NCI-H2171 treated with DMSO at 0.1 percent for 48 hours (cell line): ENCODE data around the gene WDR12.
A peak's percentile ranks its signal among the peaks of the same experiment; 100 is the strongest.
"Not testable (repeated sequence)": the region's sequence is repeated elsewhere in the genome, so short reads cannot be mapped to it uniquely, and the experiment has no call there.

ENCODE experiments used
- DNase-seq: peaks from one replicate; lab custom pipeline; 2025; lab: John Stamatoyannopoulos, UW

The WDR12 gene

DNA sequence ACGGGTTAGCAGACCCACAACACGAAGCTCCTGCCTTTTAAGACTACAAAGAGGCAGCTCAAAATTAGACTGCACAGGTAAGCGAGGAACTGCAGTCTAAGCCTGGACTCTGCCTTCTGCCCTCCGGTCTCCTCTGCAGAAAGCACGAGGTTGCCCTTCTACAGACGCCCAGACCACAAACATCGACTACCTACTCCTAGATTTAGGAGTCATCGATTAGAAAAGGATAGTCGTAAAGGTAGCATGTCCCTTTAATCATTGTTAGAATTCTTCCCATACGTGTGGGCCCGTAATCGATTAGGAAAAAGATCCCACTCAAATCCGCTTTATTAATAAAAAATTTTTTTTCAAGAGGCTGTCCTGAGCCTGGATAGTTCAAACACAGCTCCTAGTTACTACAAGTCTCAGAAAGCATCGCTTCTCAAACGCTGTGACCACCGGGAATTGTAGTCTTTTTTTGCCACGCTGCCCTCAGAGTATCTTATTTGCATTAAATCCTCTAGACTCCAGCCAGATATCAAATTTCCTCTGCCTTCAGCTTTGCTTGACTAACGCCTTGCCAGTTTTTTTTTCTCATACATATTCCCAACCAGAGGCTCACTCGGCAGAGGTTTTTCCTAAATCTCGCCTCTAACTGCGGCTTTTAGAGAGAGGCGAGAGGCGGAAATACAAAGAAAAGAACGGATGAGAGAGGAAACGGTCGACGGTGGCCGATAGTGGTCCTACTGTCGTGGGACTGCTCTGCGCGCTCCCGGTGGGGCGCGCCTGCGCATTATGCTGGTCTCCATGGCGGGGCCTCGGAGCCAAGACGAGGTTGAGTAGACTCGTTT is at the start of gene WDR12, which contains the start of gene CARF:
TSS of gene WDR12 (minus strand) at position 162 of the 830 bp plus-strand sequence. CDS start 197 bp downstream, outside the sequence.
TSS of gene CARF (plus strand) at position 764 of the 830 bp plus-strand sequence. CDS start 29,628 bp downstream, outside the sequence.
- DNase-seq: peak; percentile 98

DNA sequence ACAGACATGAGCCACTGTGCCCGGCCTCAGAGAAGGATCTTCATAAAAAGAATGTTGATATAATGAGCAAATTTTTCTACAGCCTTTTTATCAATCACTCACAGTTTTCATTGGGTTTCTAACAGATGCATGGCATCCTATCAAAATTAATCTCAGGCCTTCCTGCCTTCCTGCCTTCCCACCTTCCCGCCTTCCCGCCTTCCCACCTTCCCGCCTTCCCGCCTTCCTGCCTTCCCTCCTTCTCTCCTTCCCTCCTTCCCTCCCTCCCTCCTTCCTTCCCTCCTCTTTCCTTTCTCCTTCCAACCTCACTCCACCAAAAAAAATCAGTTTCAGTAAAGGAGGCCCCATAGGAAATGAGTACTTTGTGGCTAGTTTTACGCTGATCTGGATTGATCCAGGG is 49.1 kb upstream of the WDR12 start:
- no peak for DNase-seq

- no peak for DNase-seq
Measured at GRCh38 chr2:202950592-202950991, 39.1 kb upstream of the WDR12 start.

DNA sequence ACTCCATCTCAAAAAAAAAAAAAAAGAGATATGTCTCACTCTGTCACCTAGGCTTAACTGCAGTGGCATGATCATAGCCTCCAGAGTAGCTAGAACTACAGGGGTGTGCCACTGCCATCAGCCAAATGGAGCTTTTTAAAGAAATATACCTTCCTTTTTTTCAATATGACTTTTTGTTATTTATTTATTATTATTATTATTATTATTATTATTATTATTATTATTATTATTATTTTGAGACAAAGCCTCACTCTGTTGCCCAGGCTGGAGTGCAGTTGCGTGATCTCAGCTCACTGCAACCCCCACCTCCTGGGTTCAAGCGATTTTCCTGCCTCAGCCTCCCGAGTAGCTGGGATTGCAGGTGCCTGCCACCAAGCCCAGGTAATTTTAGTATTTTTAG is 37.9 kb upstream of the WDR12 start:
- DNase-seq: not testable (repeated sequence)

DNA sequence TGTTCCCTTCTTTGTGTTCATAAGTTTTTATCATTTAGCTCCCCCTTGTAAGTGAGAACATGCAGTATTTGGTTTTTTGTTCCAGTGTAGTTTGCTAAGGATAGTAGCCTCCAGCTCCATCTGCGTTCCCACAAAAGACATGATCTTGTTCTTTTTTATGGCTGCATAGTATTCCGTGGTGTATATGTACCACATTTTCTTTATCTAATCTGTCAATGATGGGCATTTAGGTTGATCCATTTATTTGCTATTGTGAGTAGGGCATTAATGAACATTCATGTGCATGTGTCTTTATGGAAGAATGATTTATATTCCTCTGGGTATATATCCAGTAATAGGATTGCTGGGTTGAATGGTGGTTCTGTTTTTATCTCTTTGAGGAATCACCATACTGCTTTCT is 34.0 kb upstream of the WDR12 start:
- DNase-seq: no peak

GRCh38 chr2:202944816-202945215 is 33.3 kb upstream of the WDR12 start:
- no peak for DNase-seq

- DNase-seq: no peak
Measured at GRCh38 chr2:202944408-202944807, 32.9 kb upstream of the WDR12 start.

DNA sequence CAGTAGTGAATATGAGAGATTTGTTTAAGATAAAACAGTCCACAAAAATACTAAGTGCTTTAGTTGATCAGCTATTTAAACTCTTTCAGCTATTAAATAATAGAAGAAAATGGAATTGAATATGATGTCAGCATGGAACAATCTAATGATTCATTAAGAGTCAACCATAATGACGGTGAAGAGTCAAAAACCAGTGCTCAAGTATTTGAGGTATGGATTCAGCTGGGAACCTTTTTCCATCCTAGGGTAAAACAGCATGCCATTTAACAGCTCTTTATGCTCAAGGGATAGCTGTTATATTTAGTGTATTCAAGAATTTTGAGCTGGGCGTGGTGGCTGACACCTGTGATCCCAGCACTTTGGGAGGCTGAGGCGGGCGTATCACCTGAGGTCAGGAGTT is 30.3 kb upstream of the WDR12 start:
- DNase-seq: no peak

DNA sequence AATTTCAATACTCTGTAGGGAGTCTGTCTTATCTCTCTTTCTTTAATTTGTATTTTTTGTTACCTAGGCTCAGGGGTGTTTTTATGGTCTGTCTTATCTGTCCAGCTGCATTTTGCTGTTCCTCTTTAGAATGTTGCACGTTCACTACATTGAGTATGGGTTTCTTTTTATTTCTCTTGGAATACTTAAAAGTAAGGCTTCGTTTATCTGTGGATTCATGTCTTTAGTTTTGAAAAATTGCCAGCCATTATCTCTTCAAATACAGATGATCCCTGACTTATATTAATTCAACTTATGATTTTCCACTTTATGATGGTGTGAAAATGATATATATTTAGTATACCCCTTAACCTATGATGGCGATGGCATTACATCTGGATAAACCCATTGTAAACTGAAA is 27.5 kb upstream of the WDR12 start:
- no peak for DNase-seq

DNA sequence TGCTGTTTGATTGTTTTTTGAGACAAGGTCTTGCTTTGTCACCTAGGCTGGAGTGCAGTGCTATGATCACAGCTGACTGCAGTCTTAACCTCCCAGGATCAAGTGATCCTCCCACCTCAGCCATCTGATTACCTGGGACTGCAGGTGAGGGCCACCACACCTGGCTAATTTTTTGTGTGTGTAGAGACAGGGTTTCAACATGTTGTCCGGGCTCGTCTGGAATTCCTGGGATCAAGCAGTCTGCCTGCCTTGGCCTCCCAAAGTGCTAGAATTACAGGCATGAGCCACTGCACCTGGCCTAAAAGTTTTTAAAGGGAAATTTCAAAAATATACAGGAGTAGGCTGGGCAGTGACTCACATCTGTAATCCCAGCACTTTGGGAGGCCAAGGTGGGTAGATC is 23.0 kb upstream of the WDR12 start:
- no peak for DNase-seq

DNA sequence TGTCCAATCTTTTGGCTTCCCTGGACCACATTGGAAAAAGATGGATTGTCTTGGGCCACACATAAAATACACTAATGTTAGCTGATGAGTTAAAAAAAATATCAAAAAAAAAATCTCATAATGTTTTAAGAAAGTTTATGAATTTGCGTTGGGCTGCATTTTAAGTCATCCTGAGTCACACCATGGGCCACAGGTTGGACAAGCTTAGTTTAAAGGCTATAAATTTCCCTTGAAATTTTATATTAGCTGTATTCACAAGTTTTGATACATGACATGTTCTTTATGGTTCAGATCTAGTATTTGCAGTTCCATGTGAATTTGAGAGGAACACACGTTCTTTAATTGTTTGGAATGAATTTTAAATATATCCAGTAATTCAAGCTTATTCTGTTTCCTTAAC is 22.5 kb upstream of the WDR12 start:
- no peak for DNase-seq

DNA sequence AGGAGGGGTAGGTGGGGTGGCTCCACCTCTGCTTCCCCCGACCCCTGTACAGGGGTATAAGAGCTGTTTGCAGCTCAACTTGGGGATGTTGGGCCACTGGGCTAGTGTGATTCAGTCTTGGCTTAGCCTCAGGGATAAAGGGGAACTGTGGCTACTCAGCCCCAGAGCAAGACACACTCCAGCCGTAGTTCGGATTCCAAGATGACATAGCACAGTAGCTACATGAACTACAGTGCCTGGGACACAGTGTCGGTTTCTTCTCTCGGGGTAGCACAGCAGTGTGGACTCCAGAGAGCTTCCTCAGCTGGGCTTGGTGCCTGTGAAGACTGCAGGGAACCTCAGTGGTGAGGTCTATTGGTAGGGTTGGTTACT is 21.7 kb upstream of the WDR12 start:
- DNase-seq: no peak

DNA sequence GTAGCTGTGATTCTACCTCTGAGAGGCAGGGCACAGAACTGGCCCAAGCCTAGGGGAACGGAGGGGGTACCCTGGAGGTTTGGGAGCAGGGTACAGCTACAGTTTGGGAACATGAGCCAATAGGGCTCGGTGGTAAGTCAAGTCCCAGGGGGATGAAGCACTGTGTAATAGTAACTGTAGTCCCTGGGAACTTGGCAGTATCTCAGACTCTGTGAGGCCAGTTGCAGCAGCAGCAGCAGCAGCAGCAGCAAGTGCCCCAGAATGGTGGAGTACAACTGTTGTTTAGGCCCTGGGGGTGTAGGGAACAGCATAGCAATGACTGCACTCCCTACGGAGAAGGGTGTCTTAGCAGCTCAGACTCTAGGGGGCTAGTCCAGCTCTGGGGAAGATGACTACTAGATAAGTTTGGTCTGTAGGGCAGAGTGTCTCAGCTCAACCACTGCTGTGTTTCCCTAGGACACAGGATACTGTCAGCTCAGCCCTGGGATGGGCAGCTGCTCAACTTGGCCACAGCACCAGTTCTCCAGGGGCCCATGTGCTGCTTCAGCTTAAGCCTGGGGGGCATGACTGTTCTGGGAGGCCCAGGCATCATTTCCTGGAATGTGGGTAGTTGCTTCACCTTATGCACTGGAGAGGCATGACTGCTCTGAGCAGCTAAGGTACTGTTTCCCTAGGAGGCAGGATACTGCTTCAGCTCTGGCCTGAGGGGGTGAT is 21.1 kb upstream of the WDR12 start:
- no peak for DNase-seq

GRCh38 chr2:202918860-202919259 is 7.4 kb upstream of the WDR12 start:
- no peak for DNase-seq

- DNase-seq: not testable (repeated sequence)
Measured at GRCh38 chr2:202912342-202913201, 1.1 kb upstream of the WDR12 start.

DNA sequence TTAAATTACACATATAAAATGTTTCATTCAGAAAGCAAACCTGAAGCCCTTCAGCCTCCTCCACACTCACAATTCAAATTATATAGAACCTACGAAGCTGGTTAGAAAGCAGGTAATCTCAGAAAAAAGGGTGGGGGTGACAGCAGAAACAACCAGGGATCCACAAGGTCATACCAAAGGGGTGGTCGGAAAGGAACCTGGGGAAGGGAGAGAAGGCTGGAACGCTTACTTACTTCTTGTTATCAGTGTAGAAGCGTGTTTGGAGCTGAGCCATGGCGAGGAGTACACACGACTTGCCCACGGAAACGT is 316 bp downstream of the WDR12 start:
- no peak for DNase-seq

- DNase-seq: no peak
Measured at GRCh38 chr2:202910698-202911097, 775 bp downstream of the WDR12 start.

GRCh38 chr2:202910250-202910649 is 1.2 kb downstream of the WDR12 start:
- not testable (repeated sequence) for DNase-seq

GRCh38 chr2:202909394-202910192 is 1.9 kb downstream of the WDR12 start:
- no peak for DNase-seq

DNA sequence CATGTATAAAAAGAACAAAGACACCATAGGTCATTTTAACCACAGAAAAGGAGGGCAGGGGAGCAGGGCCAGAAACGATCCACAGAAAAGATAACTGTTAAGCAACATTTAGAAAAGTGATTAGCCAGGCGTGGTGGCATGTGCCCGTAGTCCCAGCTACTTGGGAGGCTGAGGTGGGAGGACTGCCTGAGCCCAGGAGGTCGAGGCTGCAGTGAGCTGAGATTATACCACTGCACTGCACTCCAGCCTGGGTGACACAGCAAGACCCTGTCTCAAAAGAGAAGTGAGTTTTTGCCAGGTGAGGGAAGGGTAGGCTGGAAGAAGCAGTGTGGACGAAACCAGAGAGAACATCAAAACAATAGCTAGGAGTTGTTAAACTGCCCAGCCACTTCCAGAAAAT is 3.3 kb downstream of the WDR12 start:
- DNase-seq: no peak

DNA sequence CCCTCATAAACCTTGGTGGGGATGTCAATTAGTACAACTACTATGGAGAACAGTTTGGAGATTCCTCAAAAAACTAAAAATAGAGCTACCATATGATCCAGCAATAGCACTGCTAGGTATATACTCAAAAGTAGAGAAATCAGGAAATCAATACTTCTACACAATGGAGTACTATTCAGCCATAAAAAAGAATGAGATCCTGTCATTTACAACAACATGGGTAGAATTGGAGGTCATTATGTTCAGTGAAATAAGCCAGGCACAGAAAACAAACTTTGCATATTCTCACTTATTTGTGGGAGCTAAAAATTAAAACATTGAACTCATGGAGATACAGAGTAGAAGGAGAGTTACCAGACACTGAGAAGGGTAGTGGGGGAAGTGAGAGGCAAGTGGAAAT is 6.0 kb downstream of the WDR12 start:
- not testable (repeated sequence) for DNase-seq

GRCh38 chr2:202885190-202885589 is 26.3 kb downstream of the WDR12 start:
- DNase-seq: no peak
